ENCODE data around the gene PDX1. TPM values are rescaled to one million over a fixed set of nuclear protein-coding genes. Genes with fewer than 3 reads are reported as not detected.

PDX1 gene
- total RNA-seq, 3 donors from 2014 or later, result 0.72 to 1.5 TPM; not detected in 1

DNA sequence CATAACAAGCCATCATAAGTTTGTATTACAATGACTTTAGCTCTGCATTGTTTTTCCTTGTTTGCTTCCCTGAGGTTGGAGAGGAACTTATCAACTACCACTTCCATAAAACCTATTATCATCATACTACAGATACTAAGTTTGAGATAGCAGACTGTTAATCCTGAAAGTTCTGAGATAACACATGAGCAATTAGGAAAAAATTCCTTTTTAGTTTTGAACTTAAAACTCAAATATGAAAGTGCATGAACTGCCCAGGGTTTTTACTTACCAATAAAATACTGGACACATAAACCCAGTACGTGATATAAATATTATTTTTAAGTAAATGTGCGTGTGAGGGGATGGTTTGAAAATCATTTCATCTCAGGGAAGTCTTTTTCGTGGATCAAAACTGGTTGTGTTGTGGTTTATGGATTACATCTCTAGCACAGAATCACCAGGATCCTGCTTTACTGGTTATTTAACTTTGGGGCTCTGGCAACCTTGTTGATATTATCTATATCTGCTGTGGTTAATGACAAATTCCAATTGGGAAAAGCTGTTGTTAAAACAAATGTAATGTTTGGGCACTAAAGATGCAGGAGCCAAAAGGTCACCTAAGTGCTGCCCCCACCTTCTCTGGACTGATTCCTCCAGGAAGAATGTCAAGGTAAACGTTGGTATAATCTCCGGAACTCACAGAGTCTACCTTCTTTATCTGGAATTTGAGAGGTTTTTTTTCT is 36.9 kb downstream of the PDX1 start:
- TF ChIP-seq, protein P1, sequence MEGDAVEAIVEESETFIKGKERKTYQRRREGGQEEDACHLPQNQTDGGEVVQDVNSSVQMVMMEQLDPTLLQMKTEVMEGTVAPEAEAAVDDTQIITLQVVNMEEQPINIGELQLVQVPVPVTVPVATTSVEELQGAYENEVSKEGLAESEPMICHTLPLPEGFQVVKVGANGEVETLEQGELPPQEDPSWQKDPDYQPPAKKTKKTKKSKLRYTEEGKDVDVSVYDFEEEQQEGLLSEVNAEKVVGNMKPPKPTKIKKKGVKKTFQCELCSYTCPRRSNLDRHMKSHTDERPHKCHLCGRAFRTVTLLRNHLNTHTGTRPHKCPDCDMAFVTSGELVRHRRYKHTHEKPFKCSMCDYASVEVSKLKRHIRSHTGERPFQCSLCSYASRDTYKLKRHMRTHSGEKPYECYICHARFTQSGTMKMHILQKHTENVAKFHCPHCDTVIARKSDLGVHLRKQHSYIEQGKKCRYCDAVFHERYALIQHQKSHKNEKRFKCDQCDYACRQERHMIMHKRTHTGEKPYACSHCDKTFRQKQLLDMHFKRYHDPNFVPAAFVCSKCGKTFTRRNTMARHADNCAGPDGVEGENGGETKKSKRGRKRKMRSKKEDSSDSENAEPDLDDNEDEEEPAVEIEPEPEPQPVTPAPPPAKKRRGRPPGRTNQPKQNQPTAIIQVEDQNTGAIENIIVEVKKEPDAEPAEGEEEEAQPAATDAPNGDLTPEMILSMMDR (IDR thresholded peaks at IDR 0.05), result no peak
- intact Hi-C loops (cut with DNase I, micrococcal nuclease), result no loop called here
- Histone ChIP-seq H3K36me3 (ENCODE audit: low read depth) (no peaks in the 10 kb centered on the region), H3K4me1 (ENCODE audit: low read depth) (peaks cover 37% of the 10 kb centered on the region), H3K9me3 (no peaks in the 10 kb centered on the region), H3K4me3 (no peak overlapping the region)
- ATAC-seq, result no peak
- peak in 1 of 3 donors; percentile 29 for DNase-seq

- H3K9me3 ChIP-seq, result no peaks in the 10 kb centered on the region
- TF ChIP-seq, protein P1 (IDR thresholded peaks at IDR 0.05), result no peak
- no peak for DNase-seq
- no peak for ATAC-seq
- peaks cover 42% of the 10 kb centered on the region for H3K4me1 ChIP-seq (ENCODE audit: low read depth)
- no peak overlapping the region for H3K4me3 ChIP-seq
- intact Hi-C loops (cut with DNase I, micrococcal nuclease), result no loop called here
- no peaks in the 10 kb centered on the region for H3K36me3 ChIP-seq (ENCODE audit: low read depth)
These were observed 40.2 kb downstream of the PDX1 start for GRCh38 chr13:27959976-27960361.

DNA sequence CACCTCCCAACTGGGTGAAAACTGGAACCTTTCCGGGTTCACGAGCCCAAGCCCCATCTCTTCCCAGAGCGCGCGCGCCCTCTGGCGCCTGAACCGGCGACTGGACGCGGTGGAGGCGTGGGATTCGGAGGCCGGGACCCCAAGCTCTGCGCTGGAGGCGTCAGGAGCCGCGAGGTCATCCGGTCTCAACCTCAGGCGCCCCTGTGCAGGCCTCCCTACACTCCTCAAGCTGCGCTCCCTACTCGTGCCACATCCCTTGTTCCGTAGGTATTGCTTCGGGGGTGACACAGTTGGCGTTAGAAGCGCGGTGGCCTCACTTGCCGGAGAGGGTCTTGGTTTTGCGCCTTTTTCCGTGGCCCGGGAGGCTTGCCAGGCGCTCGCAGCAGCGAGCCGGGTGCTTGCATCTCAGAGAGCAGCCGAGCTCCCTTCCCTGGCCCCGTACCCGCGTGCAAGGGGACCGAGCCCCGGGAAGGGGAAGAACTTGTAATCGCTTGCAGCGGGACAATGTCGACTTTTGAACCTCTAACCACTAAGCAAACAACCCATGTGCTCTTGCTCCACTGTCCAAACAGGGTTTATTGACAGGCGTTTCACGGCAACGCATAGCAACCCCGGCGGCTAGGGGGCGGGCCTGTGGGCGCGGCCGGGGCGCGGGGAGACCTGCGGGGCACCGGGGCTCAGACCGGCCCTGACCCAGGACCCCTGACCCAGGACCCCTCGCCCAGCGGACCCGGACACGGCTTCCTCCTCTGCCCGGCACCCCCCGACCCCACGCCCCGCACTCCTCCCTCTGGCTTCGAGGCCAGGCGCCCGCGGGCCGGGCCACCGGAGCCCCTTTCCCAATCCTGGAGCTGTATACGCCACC is 40.8 kb downstream of the PDX1 start:
- peak; percentile 84 to 91 (median 87) for DNase-seq
- TF ChIP-seq, protein P1 (IDR thresholded peaks at IDR 0.05), result peak; percentile 60
- ATAC-seq, result peak; percentile 81
- Histone ChIP-seq H3K36me3 (ENCODE audit: low read depth) (no peaks in the 10 kb centered on the region), H3K4me3 (no peak overlapping the region), H3K9me3 (no peaks in the 10 kb centered on the region), H3K4me1 (ENCODE audit: low read depth) (peaks cover 42% of the 10 kb centered on the region)
- intact Hi-C loops (cut with DNase I, micrococcal nuclease), result no loop called here

DNA sequence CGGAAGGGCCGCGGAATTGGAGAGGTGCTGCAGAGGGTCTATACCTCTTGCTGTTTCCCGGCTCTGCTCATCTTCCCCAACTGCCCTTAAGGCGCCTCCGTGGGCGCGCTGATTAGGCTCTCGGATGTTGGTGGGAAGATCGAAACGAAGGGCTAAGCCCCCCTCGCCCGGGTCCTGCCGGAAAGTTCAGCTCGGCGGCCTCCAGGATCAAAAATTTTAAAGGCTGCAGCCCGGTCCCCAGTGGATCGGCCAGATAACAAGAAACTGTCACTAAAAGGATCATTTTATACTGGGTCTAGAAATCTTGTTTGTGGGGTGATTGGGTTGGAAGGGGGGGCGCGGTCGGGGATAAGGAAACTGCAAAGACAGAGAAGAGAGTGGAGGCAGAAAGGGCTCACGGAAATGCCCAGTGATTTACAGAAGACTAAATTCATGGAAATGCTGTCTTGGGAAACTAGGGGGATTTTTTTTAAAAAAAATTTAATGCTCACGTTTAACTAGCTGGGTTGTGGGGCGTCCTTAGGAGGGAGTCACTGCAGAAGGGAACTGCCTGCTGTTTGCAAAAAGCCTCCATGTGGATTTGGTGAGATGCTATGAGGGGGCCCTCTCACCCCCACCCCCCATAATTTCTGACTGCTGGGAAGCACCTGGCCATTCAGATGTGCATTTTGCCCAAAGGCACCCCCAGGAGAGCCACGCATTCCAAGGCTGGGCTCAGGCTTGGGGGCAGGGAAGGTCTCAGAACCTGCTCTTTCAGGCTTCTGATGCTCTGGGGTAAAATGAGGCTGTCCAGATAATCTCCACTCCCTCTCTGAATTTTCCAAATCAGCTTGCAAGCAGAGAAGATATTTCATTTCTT is 41.7 kb downstream of the PDX1 start:
- DNase-seq, result peak in 1 of 3 donors; percentile 38
- no peaks in the 10 kb centered on the region for H3K9me3 ChIP-seq
- intact Hi-C loops (cut with DNase I, micrococcal nuclease), result no loop called here

More for the DNA sequence above, 41.7 kb downstream of the PDX1 start:
- peaks cover 42% of the 10 kb centered on the region for H3K4me1 ChIP-seq (ENCODE audit: low read depth)
- no peak overlapping the region for H3K4me3 ChIP-seq
- no peak for ATAC-seq
- H3K36me3 ChIP-seq (ENCODE audit: low read depth), result no peaks in the 10 kb centered on the region
- TF ChIP-seq, protein P1 (IDR thresholded peaks at IDR 0.05), result no peak
